Measurements from ENCODE around the gene NHS. TPM values are rescaled to one million over a fixed set of nuclear protein-coding genes. Genes with fewer than 3 reads are reported as not detected.

NHS gene
- total and polyA plus RNA-seq, 11 donors, result 0.22 to 3.4 (median 1.1) TPM

DNA sequence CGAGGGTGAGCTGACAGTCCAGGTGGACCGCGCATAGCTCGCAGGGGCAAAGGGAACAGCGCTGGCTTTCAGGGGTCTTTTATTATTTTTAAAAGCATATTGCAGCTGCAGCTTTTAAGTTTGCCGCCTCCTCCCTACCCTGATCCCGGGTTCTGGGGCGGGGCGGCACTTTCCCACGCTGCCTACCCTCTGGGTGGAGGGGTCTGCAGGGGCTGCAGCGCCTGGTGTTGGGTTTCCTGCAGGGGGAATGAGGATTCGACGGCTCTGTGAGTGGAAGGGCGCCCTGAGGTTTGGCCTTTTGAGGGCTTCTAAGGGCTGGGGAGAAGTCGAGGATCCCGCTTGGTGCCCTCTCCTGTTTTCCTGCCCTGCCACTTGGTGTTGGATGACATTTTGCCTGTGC, 281.6 kb downstream of the NHS start:
- DNase-seq (no peak), ATAC-seq (no peak)
- Histone ChIP-seq H3K27me3 (peaks cover 0 to 27% (median 0%) of the 10 kb centered on the region in 9 donors), H3K9me3 (no peaks in the 10 kb centered on the region), H3K4me1 (peaks cover 0 to 26% (median 0%) of the 10 kb centered on the region in 12 donors), H3K27ac (no peak overlapping the region), H3K36me3 (no peaks in the 10 kb centered on the region), H3K4me3 (peak overlapping the region in 6 of 12 donors; percentile 16 to 44 (median 34))
- WGBS, 4 donors, result 30 to 53% (median 42%) methylated on average over 16 of the region's 16 CpGs
- intact Hi-C loops (cut with DNase I), result no loop called here
- TF ChIP-seq, protein P1, sequence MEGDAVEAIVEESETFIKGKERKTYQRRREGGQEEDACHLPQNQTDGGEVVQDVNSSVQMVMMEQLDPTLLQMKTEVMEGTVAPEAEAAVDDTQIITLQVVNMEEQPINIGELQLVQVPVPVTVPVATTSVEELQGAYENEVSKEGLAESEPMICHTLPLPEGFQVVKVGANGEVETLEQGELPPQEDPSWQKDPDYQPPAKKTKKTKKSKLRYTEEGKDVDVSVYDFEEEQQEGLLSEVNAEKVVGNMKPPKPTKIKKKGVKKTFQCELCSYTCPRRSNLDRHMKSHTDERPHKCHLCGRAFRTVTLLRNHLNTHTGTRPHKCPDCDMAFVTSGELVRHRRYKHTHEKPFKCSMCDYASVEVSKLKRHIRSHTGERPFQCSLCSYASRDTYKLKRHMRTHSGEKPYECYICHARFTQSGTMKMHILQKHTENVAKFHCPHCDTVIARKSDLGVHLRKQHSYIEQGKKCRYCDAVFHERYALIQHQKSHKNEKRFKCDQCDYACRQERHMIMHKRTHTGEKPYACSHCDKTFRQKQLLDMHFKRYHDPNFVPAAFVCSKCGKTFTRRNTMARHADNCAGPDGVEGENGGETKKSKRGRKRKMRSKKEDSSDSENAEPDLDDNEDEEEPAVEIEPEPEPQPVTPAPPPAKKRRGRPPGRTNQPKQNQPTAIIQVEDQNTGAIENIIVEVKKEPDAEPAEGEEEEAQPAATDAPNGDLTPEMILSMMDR (IDR thresholded peaks at IDR 0.05), result no peak
- no peak for TF ChIP-seq POLR2A (IDR thresholded peaks at IDR 0.05)

DNA sequence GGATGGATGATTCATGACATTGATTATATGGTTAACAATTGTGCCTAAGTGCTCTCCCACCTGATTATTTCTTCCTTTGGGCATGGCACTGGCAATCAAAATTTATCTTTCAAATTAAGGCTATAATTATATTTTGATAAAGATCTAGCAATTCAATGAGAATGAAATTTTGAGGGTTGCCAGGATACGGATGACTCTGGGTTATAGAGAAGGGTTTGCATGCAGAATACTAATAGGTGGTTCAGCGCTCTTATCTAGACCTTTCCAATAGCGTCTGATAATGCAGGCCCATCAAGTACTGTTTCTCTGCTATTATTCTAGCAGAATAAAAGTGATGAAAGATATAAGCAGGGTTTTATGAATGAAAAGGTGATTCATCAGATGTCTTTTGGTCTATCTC, 287.4 kb downstream of the NHS start:
- ATAC-seq (no peak), DNase-seq (no peak)
- H3K4me1 ChIP-seq, result peaks cover 0 to 1% (median 0%) of the 10 kb centered on the region in 12 donors
- no peak overlapping the region for H3K4me3 ChIP-seq
- H3K36me3 ChIP-seq, result no peaks in the 10 kb centered on the region
- H3K27ac ChIP-seq, result no peak overlapping the region
- TF ChIP-seq, protein P1 (IDR thresholded peaks at IDR 0.05), result no peak
- no peak for TF ChIP-seq POLR2A (IDR thresholded peaks at IDR 0.05)
- H3K9me3 ChIP-seq, result no peaks in the 10 kb centered on the region
- WGBS, 4 donors, result 77 to 96% (median 88%) methylated on average over 3 of the region's 3 CpGs
- intact Hi-C loops (cut with DNase I), result no loop called here
- peaks cover 0 to 10% (median 0%) of the 10 kb centered on the region in 9 donors for H3K27me3 ChIP-seq

DNA sequence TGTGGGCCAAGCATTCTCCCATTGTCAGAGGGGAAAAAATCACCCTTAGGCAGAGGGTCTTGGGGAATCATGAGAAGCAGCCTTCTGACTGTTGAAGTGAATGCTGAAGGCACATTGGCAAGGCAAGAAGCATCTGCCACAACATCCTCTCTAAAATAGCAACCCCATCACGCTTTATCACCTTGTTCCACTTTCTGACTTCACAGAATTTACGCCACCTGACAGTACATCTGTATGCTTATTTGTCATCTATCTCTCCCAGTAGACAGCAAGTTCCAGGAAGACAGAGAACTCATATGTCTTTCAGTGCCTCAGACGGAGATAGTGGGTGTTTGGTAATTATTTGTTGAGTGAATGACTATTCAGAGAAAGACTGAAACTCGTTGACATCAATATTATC, 293.9 kb downstream of the NHS start:
- intact Hi-C loops (cut with DNase I), result no loop called here

DNA sequence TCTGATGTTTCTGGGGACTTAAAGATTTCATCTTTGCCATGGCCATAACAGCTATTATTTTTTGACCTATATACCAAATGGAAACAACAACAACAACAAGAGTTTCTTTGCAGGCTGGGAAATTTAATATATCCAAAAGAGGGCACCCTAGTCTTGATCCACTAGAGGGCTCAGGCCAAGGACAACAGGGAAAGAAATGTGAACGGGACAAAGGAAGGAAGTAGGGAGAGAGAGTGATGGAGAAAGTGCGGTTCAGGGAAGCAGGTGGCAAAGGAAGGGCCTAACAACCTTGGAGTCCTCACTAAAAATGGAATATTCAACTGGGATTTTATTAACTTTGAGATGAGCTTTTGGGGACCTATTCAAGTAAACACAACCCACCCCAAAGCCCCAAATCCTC, 294.5 kb downstream of the NHS start:
- no peak for ATAC-seq
- no peak overlapping the region for H3K4me3 ChIP-seq
- no peak for DNase-seq
- WGBS, 4 donors, result 36 to 58% (median 41%) methylated on average over 2 of the region's 2 CpGs
- H3K9me3 ChIP-seq, result no peaks in the 10 kb centered on the region
- H3K36me3 ChIP-seq, result no peaks in the 10 kb centered on the region
- intact Hi-C loops (cut with DNase I), result no loop called here
- peaks cover 0 to 14% (median 0%) of the 10 kb centered on the region in 9 donors for H3K27me3 ChIP-seq
- H3K27ac ChIP-seq, result no peak overlapping the region
- no peaks in the 10 kb centered on the region for H3K4me1 ChIP-seq
- TF ChIP-seq, protein P1 (IDR thresholded peaks at IDR 0.05), result no peak
- no peak for TF ChIP-seq POLR2A (IDR thresholded peaks at IDR 0.05)

More for the DNA sequence above, 293.9 kb downstream of the NHS start:
- Histone ChIP-seq H3K27me3 (peaks cover 0 to 14% (median 0%) of the 10 kb centered on the region in 9 donors), H3K36me3 (no peaks in the 10 kb centered on the region), H3K27ac (no peak overlapping the region), H3K9me3 (no peaks in the 10 kb centered on the region), H3K4me1 (no peaks in the 10 kb centered on the region), H3K4me3 (no peak overlapping the region)
- 53 to 86% (median 75%) methylated on average over 4 of the region's 4 CpGs for WGBS, 4 donors
- no peak for TF ChIP-seq POLR2A (IDR thresholded peaks at IDR 0.05)
- TF ChIP-seq, protein P1 (IDR thresholded peaks at IDR 0.05), result no peak
- ATAC-seq, result no peak
- no peak for DNase-seq
